22Rv1 (cell line): ENCODE data around the gene ANK3.

ENCODE experiments used
- CTCF ChIP-seq: fragments of 450-650 bp; IDR thresholded peaks from 2 replicates; pipeline ENCODE4 v1.5.1; 2017; ENCODE audit warnings: mild to moderate bottlenecking
- ZFX ChIP-seq: fragments of 450-650 bp; IDR thresholded peaks from 2 replicates; pipeline ENCODE4 v1.6.1; 2017; ENCODE audit warnings: antibody characterized with exemption, borderline replicate concordance

- TF ChIP-seq CTCF (no peak), ZFX (no peak)
Measured at GRCh38 chr10:60336901-60337630, 52.6 kb downstream of the ANK3 start.
